Ishikawa (cell line): ENCODE measurements around the gene GYS1.
"Not testable (repeated sequence)": the region's sequence is repeated elsewhere in the genome, so short reads cannot be mapped to it uniquely, and the experiment has no call there.

Experiments used
- CEBPB ChIP-seq: IDR thresholded peaks from 2 replicates; pipeline ENCODE4 v1.6.1; 2012
- CREB1 ChIP-seq: IDR thresholded peaks from 2 replicates; pipeline ENCODE4 v1.6.1; 2012; ENCODE audit warnings: low read depth
- EGR1 ChIP-seq: IDR thresholded peaks from 2 replicates; pipeline ENCODE4 v1.6.1; 2012
- EP300 ChIP-seq: IDR thresholded peaks from 2 replicates; pipeline ENCODE4 v1.6.1; 2012; ENCODE audit warnings: borderline replicate concordance
- FOXM1 ChIP-seq: IDR thresholded peaks from 2 replicates; pipeline ENCODE4 v1.6.1; 2012; ENCODE audit warnings: low read depth, borderline replicate concordance
- NFIC ChIP-seq: IDR thresholded peaks from 2 replicates; pipeline ENCODE4 v1.6.1; 2012
- RAD21 ChIP-seq: IDR thresholded peaks from 2 replicates; pipeline ENCODE4 v1.6.1; 2012; ENCODE audit warnings: low read depth
- TAF1 ChIP-seq: IDR thresholded peaks from 2 replicates; pipeline ENCODE4 v1.6.1; 2012; ENCODE audit warnings: low read depth, mild to moderate bottlenecking
- YY1 ChIP-seq: IDR thresholded peaks from 2 replicates; pipeline ENCODE4 v1.6.1; 2012; ENCODE audit warnings: low read depth
- ZBTB7A ChIP-seq: IDR thresholded peaks from 2 replicates; pipeline ENCODE4 v1.6.1; 2012; ENCODE audit warnings: low read depth
- TF ChIP-seq, protein P1 (sequence below): IDR thresholded peaks from 2 replicates; pipeline ENCODE4 v1.6.1; 2012
- TF ChIP-seq, protein P2 (sequence below): IDR thresholded peaks from 2 replicates; pipeline ENCODE4 v1.6.1; 2012
- TF ChIP-seq, protein P3 (sequence below): IDR thresholded peaks from 2 replicates; pipeline ENCODE4 v1.6.1; 2012; ENCODE audit warnings: low read depth, mild to moderate bottlenecking

DNA sequence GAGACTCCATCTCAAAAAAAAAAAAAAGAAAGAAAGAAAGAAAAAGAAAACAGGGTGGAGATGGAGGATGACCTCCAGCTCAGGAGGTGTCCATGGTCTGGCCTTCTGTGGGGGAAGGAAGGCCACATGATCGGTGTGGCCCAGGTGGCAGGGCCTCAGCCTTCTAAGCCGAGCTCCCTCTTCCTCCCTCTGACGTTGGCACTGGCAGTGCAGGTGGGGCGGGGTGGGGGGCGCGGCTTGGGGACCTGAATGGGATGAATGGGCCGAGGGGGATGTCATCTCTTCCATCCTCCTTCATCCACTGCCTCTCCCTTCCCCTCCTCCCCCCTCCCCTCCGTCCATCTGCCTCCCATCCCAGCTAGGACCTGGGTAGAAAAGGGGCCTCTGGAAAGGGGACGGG lies 46.6 kb upstream of the GYS1 start:
- TF ChIP-seq YY1, EGR1, CEBPB, EP300, CREB1, TAF1, FOXM1, ZBTB7A, RAD21, NFIC: not testable (repeated sequence)
- TF ChIP-seq, protein P1, sequence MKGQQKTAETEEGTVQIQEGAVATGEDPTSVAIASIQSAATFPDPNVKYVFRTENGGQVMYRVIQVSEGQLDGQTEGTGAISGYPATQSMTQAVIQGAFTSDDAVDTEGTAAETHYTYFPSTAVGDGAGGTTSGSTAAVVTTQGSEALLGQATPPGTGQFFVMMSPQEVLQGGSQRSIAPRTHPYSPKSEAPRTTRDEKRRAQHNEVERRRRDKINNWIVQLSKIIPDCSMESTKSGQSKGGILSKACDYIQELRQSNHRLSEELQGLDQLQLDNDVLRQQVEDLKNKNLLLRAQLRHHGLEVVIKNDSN, result 0 out of 2 replicates have a peak, but pooled peaks have one; percentile 16
- TF ChIP-seq, protein P2, sequence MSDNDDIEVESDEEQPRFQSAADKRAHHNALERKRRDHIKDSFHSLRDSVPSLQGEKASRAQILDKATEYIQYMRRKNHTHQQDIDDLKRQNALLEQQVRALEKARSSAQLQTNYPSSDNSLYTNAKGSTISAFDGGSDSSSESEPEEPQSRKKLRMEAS, result not testable (repeated sequence)
- TF ChIP-seq, protein P3, sequence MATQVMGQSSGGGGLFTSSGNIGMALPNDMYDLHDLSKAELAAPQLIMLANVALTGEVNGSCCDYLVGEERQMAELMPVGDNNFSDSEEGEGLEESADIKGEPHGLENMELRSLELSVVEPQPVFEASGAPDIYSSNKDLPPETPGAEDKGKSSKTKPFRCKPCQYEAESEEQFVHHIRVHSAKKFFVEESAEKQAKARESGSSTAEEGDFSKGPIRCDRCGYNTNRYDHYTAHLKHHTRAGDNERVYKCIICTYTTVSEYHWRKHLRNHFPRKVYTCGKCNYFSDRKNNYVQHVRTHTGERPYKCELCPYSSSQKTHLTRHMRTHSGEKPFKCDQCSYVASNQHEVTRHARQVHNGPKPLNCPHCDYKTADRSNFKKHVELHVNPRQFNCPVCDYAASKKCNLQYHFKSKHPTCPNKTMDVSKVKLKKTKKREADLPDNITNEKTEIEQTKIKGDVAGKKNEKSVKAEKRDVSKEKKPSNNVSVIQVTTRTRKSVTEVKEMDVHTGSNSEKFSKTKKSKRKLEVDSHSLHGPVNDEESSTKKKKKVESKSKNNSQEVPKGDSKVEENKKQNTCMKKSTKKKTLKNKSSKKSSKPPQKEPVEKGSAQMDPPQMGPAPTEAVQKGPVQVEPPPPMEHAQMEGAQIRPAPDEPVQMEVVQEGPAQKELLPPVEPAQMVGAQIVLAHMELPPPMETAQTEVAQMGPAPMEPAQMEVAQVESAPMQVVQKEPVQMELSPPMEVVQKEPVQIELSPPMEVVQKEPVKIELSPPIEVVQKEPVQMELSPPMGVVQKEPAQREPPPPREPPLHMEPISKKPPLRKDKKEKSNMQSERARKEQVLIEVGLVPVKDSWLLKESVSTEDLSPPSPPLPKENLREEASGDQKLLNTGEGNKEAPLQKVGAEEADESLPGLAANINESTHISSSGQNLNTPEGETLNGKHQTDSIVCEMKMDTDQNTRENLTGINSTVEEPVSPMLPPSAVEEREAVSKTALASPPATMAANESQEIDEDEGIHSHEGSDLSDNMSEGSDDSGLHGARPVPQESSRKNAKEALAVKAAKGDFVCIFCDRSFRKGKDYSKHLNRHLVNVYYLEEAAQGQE, result not testable (repeated sequence)
